WTC11 (cell line): Measurements from ENCODE around the gene NCKAP5.

ENCODE experiments used
- ATF2 ChIP-seq: sonication (generic); formaldehyde crosslinking; IDR thresholded peaks from 2 replicates; pipeline ENCODE4 v1.8.1; 2022; ENCODE audit warnings: low read depth, missing genetic modification reagents, borderline replicate concordance
- CREM ChIP-seq: sonication (generic); formaldehyde crosslinking; IDR thresholded peaks from 2 replicates; pipeline ENCODE4 v1.8.1; 2022; ENCODE audit warnings: mild to moderate bottlenecking, missing genetic modification reagents, moderate library complexity
- CTCF ChIP-seq: fragments of 200-600 bp; IDR thresholded peaks from 2 replicates; pipeline ENCODE4 v1.8.0; 2022; ENCODE audit warnings: antibody characterized with exemption
- E2F4 ChIP-seq: sonication (generic); formaldehyde crosslinking; IDR thresholded peaks from 2 replicates; pipeline ENCODE4 v1.8.1; 2022; ENCODE audit warnings: low read depth, mild to moderate bottlenecking, moderate library complexity, missing genetic modification reagents, borderline replicate concordance
- JUN ChIP-seq: sonication (generic); formaldehyde crosslinking; IDR thresholded peaks from 2 replicates; pipeline ENCODE4 v1.8.0; 2023; ENCODE audit warnings: mild to moderate bottlenecking, missing genetic modification reagents
- PREB ChIP-seq: sonication (generic); formaldehyde crosslinking; IDR thresholded peaks from 2 replicates; pipeline ENCODE4 v1.8.1; 2022; ENCODE audit warnings: mild to moderate bottlenecking, missing genetic modification reagents, moderate library complexity, borderline replicate concordance
- SP1 ChIP-seq: sonication (generic); formaldehyde crosslinking; conservative IDR thresholded peaks from 2 replicates; pipeline ENCODE4 v1.8.1; 2022; ENCODE audit warnings: missing genetic modification reagents
- USF1 ChIP-seq: sonication (generic); formaldehyde crosslinking; IDR thresholded peaks from 2 replicates; pipeline ENCODE4 v1.8.0; 2022; ENCODE audit warnings: mild to moderate bottlenecking, missing genetic modification reagents
- ZNF138 ChIP-seq: sonication (generic); formaldehyde crosslinking; conservative IDR thresholded peaks from 2 replicates; pipeline ENCODE4 v1.8.1; 2022; ENCODE audit warnings: mild to moderate bottlenecking, moderate library complexity, missing genetic modification reagents

GRCh38 chr2:132936261-132936660 lies 632.0 kb downstream of the NCKAP5 start:
- no peak for TF ChIP-seq JUN (CRISPR knock-in tag)
- TF ChIP-seq E2F4 (CRISPR knock-in tag): no peak
- TF ChIP-seq CTCF: no peak
- TF ChIP-seq ATF2 (CRISPR knock-in tag): no peak
- TF ChIP-seq USF1 (CRISPR knock-in tag): no peak
- no peak for TF ChIP-seq CREM
- TF ChIP-seq SP1: no peak
- no peak for TF ChIP-seq ZNF138
- no peak for TF ChIP-seq PREB (CRISPR knock-in tag)
